DOHH2 (cell line): ENCODE results near the gene EXOC3L1.

Source experiments
- H3F3A ChIP-seq: fragments of 200-600 bp; sonication (generic), shearing (Covaris generic); 2 replicates; pipeline ENCODE4 v1.6.0; 2016; ENCODE audit warnings: antibody characterized with exemption, mild to moderate bottlenecking; ENCODE audit not compliant: control insufficient read depth, insufficient read depth
- H3K27ac ChIP-seq: fragments of 200-600 bp; sonication (generic); 2 replicates; pipeline ENCODE4 v1.5.1; 2014; ENCODE audit warnings: low read depth, mild to moderate bottlenecking, low read length, moderate library complexity
- H3K27me3 ChIP-seq: fragments of 200-600 bp; sonication (generic); 2 replicates; pipeline ENCODE4 v1.6.1; 2014; ENCODE audit warnings: mild to moderate bottlenecking, low read length, mixed read lengths; ENCODE audit not compliant: control insufficient read depth
- H3K36me3 ChIP-seq: fragments of 200-600 bp; sonication (generic); 2 replicates; pipeline ENCODE4 v1.6.1; 2014; ENCODE audit warnings: mild to moderate bottlenecking, low read length, moderate library complexity, mixed read lengths; ENCODE audit not compliant: control insufficient read depth
- H3K4me1 ChIP-seq: fragments of 200-600 bp; sonication (generic); 2 replicates; pipeline ENCODE4 v1.6.1; 2014; ENCODE audit warnings: mild to moderate bottlenecking, low read length, mixed read lengths; ENCODE audit not compliant: control insufficient read depth
- H3K4me2 ChIP-seq: fragments of 200-600 bp; sonication (generic); 2 replicates; pipeline ENCODE4 v1.6.0; 2014; ENCODE audit warnings: mild to moderate bottlenecking, low read length, moderate library complexity
- H3K4me3 ChIP-seq: fragments of 200-600 bp; sonication (generic); 2 replicates; pipeline ENCODE4 v1.5.1; 2014; ENCODE audit warnings: mild to moderate bottlenecking, low read length, mixed read lengths
- H3K79me2 ChIP-seq: fragments of 200-600 bp; sonication (generic); 2 replicates; pipeline ENCODE4 v1.6.1; 2014; ENCODE audit warnings: mild to moderate bottlenecking, low read length, mixed read lengths; ENCODE audit not compliant: control insufficient read depth
- H3K9me2 ChIP-seq: fragments of 200-600 bp; sonication (generic); replicated peaks from 2 replicates; pipeline ENCODE4 v1.6.1; 2014; ENCODE audit warnings: mild to moderate bottlenecking, low read length, mixed read lengths; ENCODE audit not compliant: control insufficient read depth
- H3K9me3 ChIP-seq: fragments of 200-600 bp; sonication (generic); 2 replicates; pipeline ENCODE4 v1.6.1; 2014; ENCODE audit warnings: antibody characterized with exemption, low read length, mixed read lengths; ENCODE audit not compliant: control insufficient read depth, insufficient read depth
- H4K20me1 ChIP-seq: fragments of 200-600 bp; sonication (generic); 2 replicates; pipeline ENCODE4 v1.6.0; 2014; ENCODE audit warnings: low read depth, mild to moderate bottlenecking, antibody characterized with exemption, low read length, moderate library complexity; ENCODE audit not compliant: control insufficient read depth, insufficient read depth
- CTCF ChIP-seq: fragments of 200-600 bp; sonication (generic); IDR thresholded peaks from one replicate; pipeline ENCODE4 v1.5.1; 2014; ENCODE audit warnings: antibody characterized with exemption, mild to moderate bottlenecking, low read depth, low read length; ENCODE audit not compliant: poor library complexity, severe bottlenecking
- EZH2phosphoT487 ChIP-seq: fragments of 200-600 bp; sonication (generic); IDR thresholded peaks from 2 replicates; pipeline ENCODE4 v1.6.1; 2017; ENCODE audit warnings: borderline replicate concordance, mild to moderate bottlenecking, antibody characterized with exemption, low read length, moderate library complexity, mixed read lengths

The EXOC3L1 gene

GRCh38 chr16:67166598-67167168 lies 23.3 kb downstream of the EXOC3L1 start:
- Histone ChIP-seq H3K27me3 (peaks cover 67% of the 10 kb centered on the region), H3K79me2 (no peaks in the 10 kb centered on the region), H3K9me2 (no peaks in the 10 kb centered on the region), H3K4me1 (peaks cover 27% of the 10 kb centered on the region), H4K20me1 (peaks cover 4% of the 10 kb centered on the region; the same call in 1 of the 2 replicates), H3K27ac (no peak overlapping the region), H3K4me3 (no peak overlapping the region), H3K9me3 (no peaks in the 10 kb centered on the region), H3K4me2 (no peak overlapping the region), H3F3A (no peaks in the 10 kb centered on the region), H3K36me3 (no peaks in the 10 kb centered on the region)
- TF ChIP-seq CTCF (no peak), EZH2phosphoT487 (no peak)

GRCh38 chr16:67166110-67166547 lies 23.8 kb downstream of the EXOC3L1 start:
- H4K20me1 ChIP-seq = peaks cover 4% of the 10 kb centered on the region; the same call in 1 of the 2 replicates
- no peaks in the 10 kb centered on the region for H3F3A ChIP-seq
- no peak overlapping the region for H3K4me2 ChIP-seq
- H3K36me3 ChIP-seq = no peaks in the 10 kb centered on the region
- TF ChIP-seq EZH2phosphoT487 = no peak
- TF ChIP-seq CTCF = no peak
- H3K4me1 ChIP-seq = peaks cover 29% of the 10 kb centered on the region
- H3K27ac ChIP-seq = no peak overlapping the region
- H3K9me2 ChIP-seq = no peaks in the 10 kb centered on the region
- H3K27me3 ChIP-seq = peaks cover 64% of the 10 kb centered on the region
- H3K79me2 ChIP-seq = no peaks in the 10 kb centered on the region
- no peak overlapping the region for H3K4me3 ChIP-seq
- no peaks in the 10 kb centered on the region for H3K9me3 ChIP-seq

- H3K27me3 ChIP-seq = peaks cover 58% of the 10 kb centered on the region
- no peak overlapping the region for H3K27ac ChIP-seq
- peaks cover 4% of the 10 kb centered on the region; the same call in 1 of the 2 replicates for H4K20me1 ChIP-seq
- H3K9me3 ChIP-seq = no peaks in the 10 kb centered on the region
- no peaks in the 10 kb centered on the region for H3F3A ChIP-seq
- no peaks in the 10 kb centered on the region for H3K79me2 ChIP-seq
- H3K9me2 ChIP-seq = no peaks in the 10 kb centered on the region
- no peak overlapping the region for H3K4me3 ChIP-seq
- H3K4me1 ChIP-seq = peaks cover 27% of the 10 kb centered on the region
- H3K36me3 ChIP-seq = no peaks in the 10 kb centered on the region
- H3K4me2 ChIP-seq = no peak overlapping the region
- no peak for TF ChIP-seq CTCF
Observed at GRCh38 chr16:67165121-67166078, 24.5 kb downstream of the EXOC3L1 start.
